ENCODE results near the gene MBNL1.
"Not testable (repeated sequence)": the region's sequence is repeated elsewhere in the genome, so short reads cannot be mapped to it uniquely, and the experiment has no call there.

MBNL1 gene

DNA sequence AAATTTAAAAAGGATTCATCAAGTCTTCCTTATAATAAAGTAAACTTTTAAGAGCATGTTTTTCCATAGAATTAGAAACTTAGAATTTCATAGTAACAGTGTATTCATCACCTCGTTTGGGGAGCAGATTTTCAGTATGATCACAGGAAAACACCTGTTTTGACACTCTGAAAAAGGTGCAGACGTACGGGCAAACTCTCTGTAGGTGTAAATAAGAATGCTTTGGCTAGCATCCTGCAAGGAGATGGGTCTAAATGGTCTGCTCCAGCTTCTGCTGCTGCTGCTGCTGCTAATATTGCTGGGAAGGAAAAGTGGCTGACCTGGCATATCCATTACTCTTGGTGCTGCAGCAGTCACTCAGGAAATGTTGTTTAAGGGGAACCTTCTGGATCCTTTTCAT, 66.0 kb downstream of the MBNL1 start:
- DNase-seq (ENCODE audit: insufficient read length, low spot score): no peak
- no peak for FAIRE-seq
- TF ChIP-seq, protein P1, sequence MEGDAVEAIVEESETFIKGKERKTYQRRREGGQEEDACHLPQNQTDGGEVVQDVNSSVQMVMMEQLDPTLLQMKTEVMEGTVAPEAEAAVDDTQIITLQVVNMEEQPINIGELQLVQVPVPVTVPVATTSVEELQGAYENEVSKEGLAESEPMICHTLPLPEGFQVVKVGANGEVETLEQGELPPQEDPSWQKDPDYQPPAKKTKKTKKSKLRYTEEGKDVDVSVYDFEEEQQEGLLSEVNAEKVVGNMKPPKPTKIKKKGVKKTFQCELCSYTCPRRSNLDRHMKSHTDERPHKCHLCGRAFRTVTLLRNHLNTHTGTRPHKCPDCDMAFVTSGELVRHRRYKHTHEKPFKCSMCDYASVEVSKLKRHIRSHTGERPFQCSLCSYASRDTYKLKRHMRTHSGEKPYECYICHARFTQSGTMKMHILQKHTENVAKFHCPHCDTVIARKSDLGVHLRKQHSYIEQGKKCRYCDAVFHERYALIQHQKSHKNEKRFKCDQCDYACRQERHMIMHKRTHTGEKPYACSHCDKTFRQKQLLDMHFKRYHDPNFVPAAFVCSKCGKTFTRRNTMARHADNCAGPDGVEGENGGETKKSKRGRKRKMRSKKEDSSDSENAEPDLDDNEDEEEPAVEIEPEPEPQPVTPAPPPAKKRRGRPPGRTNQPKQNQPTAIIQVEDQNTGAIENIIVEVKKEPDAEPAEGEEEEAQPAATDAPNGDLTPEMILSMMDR (IDR thresholded peaks at IDR 0.05; ENCODE audit: insufficient read depth, missing control alignments): no peak

DNA sequence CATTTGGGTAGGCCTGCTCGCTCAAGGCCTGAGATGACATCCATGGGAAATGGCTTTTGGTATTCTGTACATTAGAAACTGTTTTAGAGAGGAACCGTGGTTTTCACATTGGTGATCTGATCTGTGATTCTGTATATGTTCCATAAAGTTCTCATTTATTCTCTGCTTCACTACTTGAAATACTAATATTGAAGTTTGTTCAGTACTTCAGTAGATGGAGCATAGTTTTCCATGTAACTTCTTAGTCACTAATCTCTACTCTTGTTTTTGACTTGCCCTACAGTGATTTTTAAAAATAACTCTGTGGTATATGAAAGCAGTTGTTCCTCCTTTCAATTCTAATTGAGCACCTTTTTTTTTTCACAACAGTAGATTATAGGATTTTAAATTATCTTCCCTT, 66.5 kb downstream of the MBNL1 start:
- DNase-seq (ENCODE audit: insufficient read length, low spot score) (no peak), FAIRE-seq (no peak)
- TF ChIP-seq, protein P1 (IDR thresholded peaks at IDR 0.05; ENCODE audit: insufficient read depth, missing control alignments): no peak

DNA sequence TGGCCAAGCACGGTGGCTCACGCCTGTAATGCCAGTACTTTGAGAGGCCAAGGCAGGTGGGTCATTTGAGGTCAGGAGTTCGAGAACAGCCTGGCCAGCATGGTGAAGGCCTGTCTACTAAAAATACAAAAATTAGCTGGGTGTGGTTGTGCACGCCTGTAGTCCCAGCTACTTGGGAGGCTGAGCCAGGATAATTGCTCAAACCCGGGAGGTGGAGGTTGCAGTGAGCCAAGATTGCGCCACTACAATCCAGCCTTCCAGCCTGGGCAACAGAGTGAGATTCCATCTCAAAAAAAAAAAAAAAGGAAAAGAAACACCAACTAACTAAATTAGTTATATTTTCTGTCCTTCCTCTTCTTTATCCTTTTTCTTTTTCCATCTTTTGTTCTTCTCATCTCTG, 68.6 kb downstream of the MBNL1 start:
- FAIRE-seq; DNase-seq (ENCODE audit: insufficient read length, low spot score): not testable (repeated sequence)

DNA sequence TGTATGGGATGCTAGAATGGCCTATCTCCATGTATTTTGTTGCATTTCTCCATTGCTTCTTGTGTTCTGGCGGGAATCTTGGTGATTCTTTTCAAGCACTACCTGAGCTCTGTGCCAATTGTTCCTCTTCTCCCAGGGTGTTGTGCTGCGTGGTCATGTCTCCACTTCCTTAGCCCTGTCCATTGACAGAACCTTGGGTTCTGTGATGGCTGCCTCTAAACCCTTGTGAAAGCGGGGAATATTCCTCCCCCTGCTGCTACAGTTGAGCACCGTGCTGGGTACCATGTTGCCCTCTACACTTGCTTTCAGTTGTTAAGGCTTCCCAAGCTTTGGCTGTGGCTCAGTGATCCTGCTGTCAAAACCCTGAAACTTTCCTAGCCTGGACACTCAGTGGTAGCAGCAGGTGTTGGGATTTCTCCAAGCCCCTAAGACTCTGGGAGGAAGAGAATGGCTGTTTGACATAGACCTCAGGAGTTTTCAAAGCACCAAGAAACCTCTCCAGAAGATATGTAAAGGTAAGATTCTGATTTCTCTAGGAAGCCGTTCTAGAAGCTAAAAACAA, 69.5 kb downstream of the MBNL1 start:
- TF ChIP-seq, protein P1 (IDR thresholded peaks at IDR 0.05; ENCODE audit: insufficient read depth, missing control alignments): no peak
- DNase-seq (ENCODE audit: insufficient read length, low spot score) (no peak), FAIRE-seq (no peak)

DNA sequence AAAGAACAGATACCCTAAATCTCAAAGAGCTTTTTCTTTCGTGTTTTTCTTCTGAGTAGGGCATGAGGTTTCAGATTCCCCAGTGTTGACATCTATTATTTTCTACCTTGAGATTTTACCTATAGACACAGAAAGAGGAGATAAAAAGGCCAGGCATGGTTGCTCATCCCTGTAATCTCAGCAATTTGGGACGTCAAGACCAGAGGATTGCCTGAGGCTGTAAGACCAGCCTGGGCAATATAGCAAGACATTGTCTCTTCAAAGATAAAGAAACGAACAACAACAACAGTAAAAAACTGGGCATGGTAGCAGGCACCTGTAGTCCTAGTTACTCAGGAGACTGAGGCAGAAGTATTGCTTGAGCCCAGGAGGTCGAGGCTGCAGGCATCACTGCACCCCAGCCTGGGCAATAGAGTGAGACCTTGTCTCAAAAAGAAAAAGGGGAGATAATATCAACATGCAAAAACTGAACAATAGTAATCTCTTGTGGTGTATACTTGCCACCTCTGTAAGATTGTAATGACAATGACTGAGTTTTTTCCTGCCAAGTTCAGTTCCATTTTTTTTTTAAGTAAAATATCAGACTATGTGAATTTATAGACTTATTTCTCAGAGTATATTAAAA, 71.3 kb downstream of the MBNL1 start:
- no peak for FAIRE-seq
- TF ChIP-seq, protein P1 (IDR thresholded peaks at IDR 0.05; ENCODE audit: insufficient read depth, missing control alignments): no peak
- DNase-seq (ENCODE audit: insufficient read length, low spot score): no peak

DNA sequence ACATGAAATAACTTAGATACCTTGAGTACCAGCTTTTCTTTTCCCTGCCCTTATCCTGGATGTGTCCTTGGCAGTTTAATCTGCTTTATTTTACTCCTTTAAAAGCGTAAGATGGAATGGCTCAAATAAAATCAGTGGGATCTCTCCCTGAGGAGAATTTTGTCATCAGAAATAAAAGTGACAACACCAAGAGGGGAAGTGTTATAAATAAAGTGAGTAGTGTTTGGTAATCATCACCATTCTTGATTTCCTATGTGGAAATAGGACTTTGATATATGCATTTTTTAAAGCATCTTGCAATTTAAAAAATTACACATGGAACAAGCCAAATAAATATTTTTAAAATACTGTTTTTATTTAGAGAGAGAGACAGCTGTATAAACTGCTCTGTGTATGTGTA, 76.5 kb downstream of the MBNL1 start:
- DNase-seq (ENCODE audit: insufficient read length, low spot score) (no peak), FAIRE-seq (no peak)
- TF ChIP-seq, protein P1 (IDR thresholded peaks at IDR 0.05; ENCODE audit: insufficient read depth, missing control alignments): no peak

DNA sequence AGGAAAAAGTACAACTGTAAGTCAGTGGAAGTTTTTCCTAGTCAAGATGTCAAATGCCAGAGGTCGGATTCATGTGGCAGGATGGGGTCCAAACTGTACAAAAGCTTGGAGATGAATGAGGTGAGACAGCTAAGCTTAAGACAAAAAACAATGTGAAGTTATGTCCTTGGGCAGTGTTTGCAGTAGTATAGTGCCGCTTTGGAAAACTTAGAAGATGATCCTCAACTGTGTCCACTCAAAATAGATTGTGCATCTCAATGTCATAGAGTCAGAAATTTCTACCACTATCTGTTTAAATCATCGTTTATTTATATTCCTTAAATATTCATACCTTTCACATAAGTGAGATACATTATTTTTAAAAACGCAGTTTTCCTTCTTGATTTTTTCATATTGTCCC, 77.3 kb downstream of the MBNL1 start:
- TF ChIP-seq, protein P1 (IDR thresholded peaks at IDR 0.05; ENCODE audit: insufficient read depth, missing control alignments): no peak
- no peak for FAIRE-seq
- no peak for DNase-seq (ENCODE audit: insufficient read length, low spot score)
